Sigmoid colon (tissue), 7 donors: ENCODE results near the gene MIDN. TPM values are rescaled to one million over a fixed set of nuclear protein-coding genes. Genes with fewer than 3 reads are reported as not detected.

Experiments used
- DNase-seq: peaks from one replicate; pipeline ENCODE4 v3.0.0-alpha.2; 2019
- H3K27ac ChIP-seq, 4 donors: fragments of 200-600 bp; sonication (generic); one replicate each; pipeline ENCODE4 v1.5.1; 2016 to 2019; ENCODE audit warnings: mild to moderate bottlenecking in 1 of 4
- H3K27me3 ChIP-seq, 3 donors: fragments of 200-600 bp; sonication (generic); one replicate each; pipeline ENCODE4 v1.5.1; 2019; ENCODE audit warnings: mild to moderate bottlenecking in 1 of 3
- H3K36me3 ChIP-seq, 4 donors: fragments of 200-600 bp; sonication (generic); one replicate each; pipeline ENCODE4 v1.5.1; 2016 to 2019
- H3K4me1 ChIP-seq, 4 donors: fragments of 200-600 bp; sonication (generic); one replicate each; pipeline ENCODE4 v1.5.1; 2017 to 2019
- H3K4me3 ChIP-seq, 4 donors: fragments of 200-600 bp; sonication (generic); one replicate each; pipeline ENCODE4 v1.5.1; 2017 to 2019; ENCODE audit warnings: mild to moderate bottlenecking in 2 of 4, moderate library complexity in 1 of 4
- H3K9me3 ChIP-seq, 4 donors: fragments of 200-600 bp in 3 of 4; sonication (generic) in 3 of 4; one replicate each; pipeline versions ENCODE4 v1.5.1 to v1.6.1; 2013 to 2019
- CTCF ChIP-seq, 4 experiments: fragments of 450-650 bp in 3 of 4; fragments of 200-600 bp in 1 of 4; IDR thresholded peaks; one replicate each; pipeline ENCODE4 v1.5.1; 2016 to 2019; ENCODE audit warnings: antibody characterized with exemption in 4 of 4, mild to moderate bottlenecking in 3 of 4, moderate library complexity in 2 of 4
- EP300 ChIP-seq, 4 donors: sonication (generic); formaldehyde crosslinking; IDR thresholded peaks; one replicate each; pipeline ENCODE4 v1.6.1; 2017; ENCODE audit warnings: antibody characterized with exemption in 4 of 4
- POLR2A ChIP-seq, 2 donors: fragments of 450-650 bp; IDR thresholded peaks; one replicate each; pipeline ENCODE4 v1.6.1; 2016; ENCODE audit warnings: antibody characterized with exemption in 2 of 2, mild to moderate bottlenecking in 2 of 2, moderate library complexity in 2 of 2
- POLR2AphosphoS5 ChIP-seq, 4 donors: sonication (generic); formaldehyde crosslinking; IDR thresholded peaks; one replicate each; pipeline ENCODE4 v1.6.1; 2017; ENCODE audit warnings: antibody characterized with exemption in 4 of 4
- WGBS, 2 donors: extraction: QIAGEN DNeasy Blood & Tissue Kit; methylation state at CpG; one replicate each; pipeline ENCODE4 v1.1.7; 2013; 5-methylcytosine and 5-hydroxymethylcytosine counted together
- intact Hi-C: fragments of 100-400 bp; cut with DNase I; formaldehyde crosslinking; loops from one replicate; pipeline ENCODE4 v1.15.1; 2023
- polyA plus RNA-seq, 3 donors: library from polyadenylated mRNA; stranded (reverse); fragments of 200-250 nt; gene quantifications; one replicate each; pipeline ENCODE4 v1.2.3, GENCODE V29; 2013
- total RNA-seq, 4 donors: library from RNA; depleted of rRNA; stranded (reverse); fragments of >200 nt; gene quantifications; one replicate each; pipeline ENCODE4 v1.1.0, GENCODE V29; 2016
- donor health status: healthy with polysubstance abuse.
- donor health status: Bipolar disorder and iron deficiency.
- donor health status: healthy.

The MIDN gene
- total and polyA plus RNA-seq, 7 donors: 14.6 to 87.0 (median 42.1) TPM

GRCh38 chr19:1268226-1269064 lies 20.1 kb downstream of the MIDN start:
- Histone ChIP-seq H3K9me3 (no peaks in the 10 kb centered on the region), H3K36me3 (peaks cover 22 to 27% (median 25%) of the 10 kb centered on the region in 4 donors), H3K4me1 (peaks cover 0 to 78% (median 75%) of the 10 kb centered on the region in 4 donors), H3K4me3 (peak overlapping the region in 1 of 4 donors; percentile 61), H3K27ac (peak overlapping the region; percentile 94 to 100 (median 97)), H3K27me3 (no peaks in the 10 kb centered on the region)
- TF ChIP-seq EP300 (IDR thresholded peaks at IDR 0.05): no peak
- TF ChIP-seq POLR2A (IDR thresholded peaks at IDR 0.05): no peak
- no peak for TF ChIP-seq POLR2AphosphoS5 (IDR thresholded peaks at IDR 0.05)
- no peak for TF ChIP-seq CTCF (IDR thresholded peaks at IDR 0.05)
- 51 to 59% methylated on average over 40 of the region's 40 CpGs for WGBS, 2 donors
- peak; percentile 77 for DNase-seq
- intact Hi-C loops: loop anchor here (10.0 kb wide), 1 partner anchor 694 kb away; the partner anchor contains the start of gene BSG

- no peaks in the 10 kb centered on the region for H3K27me3 ChIP-seq
- peaks cover 0 to 84% (median 81%) of the 10 kb centered on the region in 4 donors for H3K4me1 ChIP-seq
- H3K9me3 ChIP-seq: no peaks in the 10 kb centered on the region
- peak within 1 kb of the TSS; percentile 38 to 94 (median 74) for H3K4me3 ChIP-seq
- peaks cover 26 to 33% (median 31%) of the 10 kb centered on the region in 4 donors for H3K36me3 ChIP-seq
- TF ChIP-seq EP300 (IDR thresholded peaks at IDR 0.05): peak in 1 of 4 donors; percentile 62
- TF ChIP-seq CTCF (IDR thresholded peaks at IDR 0.05): no peak
- TF ChIP-seq POLR2AphosphoS5 (IDR thresholded peaks at IDR 0.05): peak; percentile 97 to 100 (median 100)
- peak; percentile 94 to 95 for TF ChIP-seq POLR2A (IDR thresholded peaks at IDR 0.05)
- DNase-seq: peak; percentile 100
- H3K27ac ChIP-seq: peak within 1 kb of the TSS; percentile 94 to 100 (median 97)
- intact Hi-C loops: loop anchor here (10.0 kb wide), 1 partner anchor 694 kb away; the partner anchor contains the start of gene BSG
- WGBS, 2 donors: 1% methylated on average over 50 of the region's 50 CpGs
These were observed 20.7 kb downstream of the MIDN start, which contains the start of gene CIRBP for GRCh38 chr19:1269065-1269477. TSS of gene CIRBP (plus strand) at chr19:1269332. CDS start at chr19:1270934, 1,602 bp downstream.

GRCh38 chr19:1269478-1270212 lies 21.3 kb downstream of the MIDN start:
- WGBS, 2 donors: 0 to 1% methylated on average over 64 of the region's 64 CpGs
- TF ChIP-seq EP300 (IDR thresholded peaks at IDR 0.05) (no peak), POLR2AphosphoS5 (IDR thresholded peaks at IDR 0.05) (peak; percentile 8 to 68 (median 46)), CTCF (IDR thresholded peaks at IDR 0.05) (no peak)
- Histone ChIP-seq H3K4me3 (peak overlapping the region; percentile 38 to 94 (median 74)), H3K9me3 (no peaks in the 10 kb centered on the region), H3K4me1 (peaks cover 0 to 90% (median 87%) of the 10 kb centered on the region in 4 donors), H3K36me3 (peaks cover 32 to 39% (median 37%) of the 10 kb centered on the region in 4 donors), H3K27me3 (no peaks in the 10 kb centered on the region), H3K27ac (peak overlapping the region; percentile 94 to 100 (median 97))
- intact Hi-C loops: loop anchor here (10.0 kb wide), 1 partner anchor 695 kb away; the partner anchor contains the start of gene BSG
- peak; percentile 95 for DNase-seq

- H3K9me3 ChIP-seq: no peaks in the 10 kb centered on the region
- peak overlapping the region; percentile 94 to 100 (median 97) for H3K27ac ChIP-seq
- H3K4me3 ChIP-seq: peak overlapping the region; percentile 38 to 94 (median 74)
- DNase-seq: no peak
- TF ChIP-seq EP300 (IDR thresholded peaks at IDR 0.05): peak in 1 of 4 donors; percentile 40
- no peak for TF ChIP-seq CTCF (IDR thresholded peaks at IDR 0.05)
- TF ChIP-seq POLR2A (IDR thresholded peaks at IDR 0.05): no peak
- intact Hi-C loops: no loop called here
- peaks cover 35 to 42% (median 41%) of the 10 kb centered on the region in 4 donors for H3K36me3 ChIP-seq
- WGBS, 2 donors: 9 to 25% methylated on average over 8 of the region's 8 CpGs
- H3K27me3 ChIP-seq: no peaks in the 10 kb centered on the region
- peaks cover 0 to 90% (median 88%) of the 10 kb centered on the region in 4 donors for H3K4me1 ChIP-seq
These were observed 21.9 kb downstream of the MIDN start for GRCh38 chr19:1270213-1270853.
